Measurements from ENCODE around the gene SOAT2.

Gene SOAT2

DNA sequence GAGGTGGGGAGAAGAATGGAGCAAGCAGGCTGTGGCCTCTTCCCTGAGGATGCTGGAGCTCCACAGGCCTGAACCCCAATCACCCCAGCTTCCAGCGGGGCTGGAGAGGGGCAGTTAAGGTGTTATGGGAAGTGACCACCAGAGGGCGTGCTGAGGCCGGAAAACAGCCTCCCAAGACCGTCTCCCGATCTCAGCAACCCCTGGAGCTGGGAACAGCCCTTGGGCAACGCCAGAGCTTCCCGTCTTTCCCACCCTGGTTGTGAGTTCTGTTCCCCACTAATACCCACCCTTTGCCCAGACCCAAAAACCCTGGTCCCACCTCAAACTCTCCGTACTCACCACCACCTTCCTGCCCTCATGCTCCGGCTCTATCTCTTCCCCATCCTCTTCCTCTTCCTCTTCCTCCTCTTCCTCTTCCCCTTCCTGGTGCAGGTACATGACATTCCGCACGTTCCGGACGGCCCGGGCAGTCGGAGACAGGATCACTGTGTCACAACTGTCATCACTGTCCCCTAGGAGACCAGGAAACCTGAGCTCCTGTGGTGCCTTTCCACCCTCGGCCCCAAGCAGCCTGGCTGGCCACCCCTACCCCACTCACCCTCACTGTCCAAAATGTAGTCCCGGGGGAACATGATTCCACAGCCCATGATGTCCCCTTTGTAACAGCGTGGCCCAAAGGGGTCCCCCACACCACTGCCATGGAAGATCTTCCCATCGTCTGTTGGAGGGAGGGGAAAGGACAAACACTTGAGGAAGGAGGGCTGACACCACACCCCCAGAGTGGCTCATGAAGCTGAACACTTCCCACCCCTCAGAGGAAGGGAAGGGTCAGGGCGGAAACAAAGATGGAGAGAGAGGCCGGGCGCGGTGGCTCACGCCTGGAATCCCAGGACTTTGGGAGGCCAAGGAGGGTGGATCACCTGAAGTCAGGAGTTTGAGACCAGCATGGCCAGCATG, 37.0 kb upstream of the SOAT2 start:
- DNase-seq = peak; percentile 70 to 76

DNA sequence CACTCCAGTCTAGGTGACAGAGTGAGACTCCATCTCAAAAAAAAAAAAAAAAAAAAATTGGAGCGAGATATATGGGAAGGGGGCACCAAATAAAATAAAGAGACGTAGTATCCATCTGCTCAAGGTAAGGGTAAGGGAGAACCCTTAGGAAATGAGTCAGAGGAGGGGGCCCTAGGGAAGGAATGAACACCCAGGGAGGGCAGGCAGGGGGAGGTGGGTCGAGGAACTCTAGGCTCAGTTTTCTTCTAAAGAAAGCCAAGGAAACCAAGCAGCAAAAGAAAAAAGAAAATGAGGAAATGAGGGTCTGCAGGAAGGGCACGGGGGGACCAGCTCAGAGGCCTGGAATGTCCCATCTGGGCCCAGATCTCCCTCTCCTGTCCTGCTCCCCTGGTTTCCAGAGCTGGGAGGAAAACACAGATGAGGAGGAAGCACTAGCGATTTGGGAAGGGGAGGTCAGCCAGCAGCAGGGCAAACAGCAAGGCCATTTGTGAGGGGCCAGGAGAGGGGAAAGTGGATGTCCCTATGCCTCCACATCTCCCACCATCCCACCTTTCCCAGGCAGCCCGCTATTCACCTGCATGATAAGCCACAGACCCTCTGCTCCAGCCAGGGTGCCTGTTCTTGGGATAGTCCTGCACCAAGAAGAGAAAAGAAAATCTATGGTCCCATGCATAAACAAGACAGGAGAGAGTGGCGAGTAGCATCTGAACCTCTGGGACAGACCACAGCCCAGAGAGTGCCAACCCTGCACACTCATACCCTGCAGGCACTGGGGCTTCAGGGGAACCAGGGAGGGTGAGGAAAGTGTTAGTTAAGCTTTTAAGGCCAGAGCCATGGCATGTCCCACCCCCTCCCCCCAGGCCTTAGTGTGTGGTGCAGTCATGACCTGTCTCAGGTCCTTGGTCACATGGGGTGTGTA, 36.0 kb upstream of the SOAT2 start:
- DNase-seq = no peak

DNA sequence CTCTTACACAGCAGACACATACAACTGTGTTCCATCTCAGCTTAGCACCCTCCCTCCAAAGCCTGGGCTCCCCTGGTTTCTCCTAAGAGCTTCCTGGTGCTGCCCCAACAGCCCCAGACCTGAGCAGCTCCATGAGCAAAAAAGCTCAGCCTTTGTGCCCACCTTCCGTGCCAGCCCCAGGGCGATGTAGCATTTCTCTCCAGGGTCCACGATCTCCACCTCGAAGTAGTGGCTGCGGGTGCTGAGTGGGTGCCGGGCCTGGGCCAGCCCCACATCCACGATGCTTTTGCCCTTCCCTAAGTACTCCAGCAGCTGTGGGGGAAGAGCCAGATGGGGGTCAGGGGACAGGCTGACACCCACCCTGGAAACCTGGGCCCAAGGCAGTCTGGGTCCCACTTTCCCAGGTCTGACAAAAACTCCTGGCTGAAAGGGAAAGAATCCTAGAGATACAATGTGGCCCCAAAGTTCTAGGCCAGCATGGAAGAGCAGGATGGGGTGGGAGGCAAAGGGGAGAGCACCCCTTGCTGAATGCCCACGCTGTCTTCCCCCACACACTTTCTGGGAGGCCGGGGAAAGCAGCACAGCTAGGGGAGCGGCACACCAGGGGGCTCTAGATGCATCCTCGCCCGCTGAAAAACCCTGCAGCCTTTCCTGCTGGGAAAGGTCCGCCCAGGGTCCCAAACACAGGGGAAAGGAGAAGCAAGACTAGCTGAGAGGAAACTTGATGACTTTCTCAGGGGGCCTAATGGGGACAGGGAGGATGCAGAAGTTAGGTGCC, 35.1 kb upstream of the SOAT2 start:
- DNase-seq = no peak

DNA sequence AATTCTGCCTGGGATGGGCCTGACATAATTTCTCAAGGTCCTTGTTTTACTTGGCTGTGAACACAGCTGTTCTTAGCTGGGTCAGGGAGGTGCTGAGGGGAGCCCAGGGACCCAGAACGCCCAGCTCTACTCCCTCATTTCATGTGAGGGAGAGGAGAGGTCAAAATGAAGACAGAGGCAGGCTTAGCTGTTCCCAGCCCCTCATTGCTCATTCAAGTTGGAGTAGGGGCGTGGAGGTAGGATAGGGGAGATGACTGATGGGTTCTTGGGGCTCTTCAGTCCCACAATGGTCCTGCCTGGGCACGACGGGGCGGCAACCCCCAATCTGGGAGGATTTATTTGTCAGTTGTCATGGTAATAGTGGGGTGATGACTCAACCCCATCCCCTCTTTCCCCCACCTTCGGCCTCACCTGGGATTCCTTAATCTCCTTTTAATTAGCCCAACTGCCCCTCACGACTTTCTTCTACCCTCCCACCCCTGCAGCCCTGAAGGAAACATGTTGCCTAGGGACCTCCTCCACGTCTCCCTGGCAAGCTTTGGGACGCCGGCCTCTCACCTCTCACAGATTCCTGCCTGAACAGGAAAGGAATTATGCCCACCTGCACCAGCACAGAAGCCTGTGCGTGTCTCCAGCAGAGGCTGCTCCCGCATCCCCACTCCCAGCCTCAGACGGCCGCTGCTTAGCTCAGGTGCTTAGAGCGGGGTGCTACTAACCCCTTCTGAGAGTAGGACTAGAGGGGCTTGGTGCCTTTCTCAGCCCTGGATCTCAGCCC, 34.3 kb upstream of the SOAT2 start:
- DNase-seq = no peak

DNA sequence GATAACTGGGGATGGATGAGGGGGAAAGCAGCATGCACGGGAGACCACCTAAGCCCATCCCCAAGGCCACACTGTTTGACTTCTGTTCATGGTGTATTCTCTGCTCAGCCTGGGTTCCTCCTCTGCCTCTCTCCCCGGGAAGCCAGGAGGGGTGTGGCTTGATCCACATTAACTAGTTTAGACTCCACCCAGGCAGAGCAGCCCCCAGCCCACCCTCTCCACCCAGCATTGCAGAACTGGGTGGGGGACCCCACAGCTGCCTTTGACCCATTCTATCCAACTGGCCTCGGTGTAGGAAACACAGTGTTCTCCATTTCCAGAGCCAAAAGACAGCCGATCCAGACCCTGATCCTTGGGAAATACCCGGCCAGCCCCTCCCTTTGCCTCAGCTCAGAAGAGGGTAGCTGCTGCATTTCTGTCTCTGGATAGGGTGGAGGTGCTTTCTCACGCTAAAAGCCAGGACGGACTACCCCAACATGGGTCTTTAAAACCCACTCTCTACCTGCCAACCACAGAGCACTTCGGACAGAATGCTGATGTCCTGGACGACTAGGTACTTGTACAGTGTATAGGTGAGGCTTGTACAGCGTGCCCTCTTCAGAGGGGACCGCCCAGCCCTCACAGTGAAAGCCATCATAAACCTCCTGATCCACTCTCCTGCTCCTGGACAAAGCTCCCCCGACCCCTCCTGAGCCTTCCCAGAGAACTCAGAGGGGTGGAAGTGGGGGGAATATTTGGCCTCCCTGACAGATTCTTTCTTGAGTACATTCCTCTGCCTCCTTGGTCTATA, 33.5 kb upstream of the SOAT2 start:
- no peak for DNase-seq

DNA sequence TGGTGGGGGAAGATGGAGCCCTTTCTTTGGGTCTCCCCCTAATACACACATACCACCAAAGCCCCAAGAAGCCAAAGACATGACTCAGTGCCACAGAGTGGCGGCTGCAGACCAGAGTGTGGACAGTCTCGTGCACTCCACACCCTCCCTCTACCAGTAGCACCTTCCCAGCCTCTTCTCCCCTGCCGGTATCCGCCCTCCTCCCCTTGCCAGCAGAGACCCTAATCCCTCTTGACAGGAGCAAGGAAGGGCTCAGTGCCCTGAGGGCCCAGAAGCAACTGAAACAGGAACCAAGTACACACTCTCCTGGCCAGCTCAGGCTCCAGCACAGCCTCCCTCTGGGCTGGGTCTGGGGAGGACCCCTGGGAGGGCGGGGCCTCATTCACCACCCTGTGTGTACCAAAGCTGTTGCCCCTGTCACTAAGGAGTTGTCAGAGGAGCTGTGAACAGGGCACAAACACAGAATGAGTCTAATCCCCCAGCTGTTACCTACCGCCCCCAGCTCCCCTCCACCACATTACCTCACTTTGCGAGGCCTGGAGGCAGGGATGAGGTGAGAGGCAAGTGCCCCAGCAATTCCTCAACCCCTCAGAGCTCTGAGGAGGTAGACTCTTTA, 32.3 kb upstream of the SOAT2 start:
- no peak for DNase-seq

DNA sequence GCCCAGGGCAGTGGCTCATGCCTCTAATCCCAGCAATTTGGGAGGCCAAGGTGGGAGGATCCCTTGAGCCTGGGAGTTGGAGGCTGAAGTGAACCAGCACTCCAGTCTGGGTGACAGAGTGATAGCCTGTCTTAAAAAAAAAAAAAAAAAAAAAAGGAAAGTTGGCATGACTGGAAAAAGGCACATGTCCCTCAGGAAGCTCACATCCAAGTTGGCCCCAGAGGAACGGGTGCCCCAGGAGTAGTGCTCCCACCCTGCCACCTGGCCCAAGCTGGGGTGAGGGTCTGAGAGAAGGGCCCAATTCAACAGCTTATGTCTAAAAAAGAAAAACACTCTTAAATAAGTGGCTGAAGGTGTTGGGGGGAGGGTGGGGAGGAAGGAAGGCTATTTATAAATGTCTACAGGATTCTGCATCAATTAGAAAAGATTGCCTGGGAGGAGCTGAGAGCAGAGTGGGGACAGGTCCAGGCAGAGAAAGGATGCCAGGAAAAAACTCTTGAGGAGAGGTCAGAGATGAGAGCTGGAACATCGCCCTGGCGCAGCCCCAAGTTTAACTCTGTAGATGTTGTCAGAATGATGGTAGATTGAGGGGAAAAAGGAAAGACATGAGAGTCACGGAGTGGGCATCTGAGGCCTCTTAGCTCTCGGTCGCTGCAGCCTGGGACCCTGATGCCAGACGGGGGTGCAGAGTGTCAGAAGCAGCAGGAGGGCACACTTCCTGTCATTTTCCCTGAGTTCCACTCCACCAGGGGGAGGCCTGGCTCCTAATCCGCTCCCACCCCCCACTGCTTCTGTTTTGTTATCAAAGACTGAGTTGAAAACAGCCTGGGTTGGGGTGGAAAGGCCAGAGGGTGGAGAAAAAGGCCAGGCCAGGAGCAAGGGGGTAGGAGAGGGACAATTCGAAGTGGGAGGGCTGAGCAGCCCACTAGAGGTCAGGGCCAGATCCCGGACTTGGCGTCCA, 31.4 kb upstream of the SOAT2 start:
- DNase-seq = no peak

DNA sequence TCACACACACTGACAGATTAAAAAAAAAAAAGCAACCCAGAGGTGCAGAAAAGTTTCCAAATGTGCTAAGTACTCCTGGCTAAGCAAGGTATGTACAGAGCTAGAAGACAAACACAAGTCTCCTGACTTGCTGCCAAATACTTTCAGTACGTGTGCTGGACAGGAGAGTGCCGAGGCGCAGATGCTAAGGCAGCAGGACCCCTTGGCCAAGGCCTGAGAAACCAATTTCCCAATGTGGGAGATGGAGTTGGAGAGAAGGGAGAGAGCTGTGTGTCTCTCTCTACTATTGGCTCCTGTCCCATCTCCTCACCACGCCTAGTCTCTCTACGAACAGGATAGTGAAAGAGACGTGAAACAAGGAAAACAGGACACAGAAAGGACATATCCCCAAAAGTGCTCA, 29.4 kb upstream of the SOAT2 start:
- DNase-seq = no peak

DNA sequence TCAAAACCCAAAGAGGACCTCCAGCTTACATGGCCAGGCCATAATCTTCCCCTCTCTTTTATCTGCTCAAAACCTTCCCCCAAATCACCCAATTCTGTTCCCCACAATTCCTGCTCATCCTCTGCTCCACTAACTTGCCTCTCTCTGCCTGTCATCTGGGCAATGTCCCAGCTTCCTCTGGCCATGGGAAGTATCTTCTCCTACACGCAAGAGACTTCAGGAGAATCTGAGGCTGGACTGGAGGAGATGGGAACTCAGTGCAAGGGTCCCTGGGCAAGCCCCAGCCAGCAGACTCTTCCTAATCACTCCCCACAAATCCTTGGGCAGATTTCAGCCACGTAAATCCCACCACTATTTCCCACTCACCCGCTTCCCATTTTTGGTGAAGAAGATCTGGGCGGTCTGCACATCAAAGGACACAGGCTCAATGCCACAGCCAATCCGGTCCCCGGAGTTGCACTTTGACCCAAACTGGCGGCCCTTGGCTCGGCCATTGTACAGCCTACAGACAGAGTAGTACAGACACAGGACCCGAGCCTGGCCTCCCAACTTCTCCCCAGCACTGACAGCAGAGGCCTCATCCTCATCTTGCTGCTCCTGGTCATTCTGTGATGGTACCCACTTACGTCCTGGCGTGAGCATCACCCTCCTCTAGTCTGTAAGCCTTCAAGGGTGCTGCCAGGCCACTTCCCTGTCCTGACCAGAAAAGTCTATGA, 28.8 kb upstream of the SOAT2 start:
- no peak for DNase-seq

DNA sequence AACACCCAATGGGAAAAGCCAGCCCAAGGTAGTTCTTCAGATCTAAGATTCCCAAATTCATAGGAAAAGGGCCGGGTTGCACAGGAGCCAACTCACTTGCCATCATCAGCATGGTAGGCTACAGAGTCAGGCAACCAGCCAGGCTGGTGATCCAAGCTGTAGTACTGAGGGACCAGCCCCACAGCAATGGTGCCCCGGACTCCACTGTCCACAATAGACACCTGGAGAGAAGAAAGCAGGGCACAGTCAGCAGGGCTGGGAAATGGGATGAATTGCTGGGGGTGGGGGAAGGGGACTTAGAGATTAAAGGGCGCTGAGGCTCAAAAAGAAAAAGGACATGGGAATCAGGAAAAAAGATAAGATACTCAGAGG, 28.3 kb upstream of the SOAT2 start:
- DNase-seq = no peak

DNA sequence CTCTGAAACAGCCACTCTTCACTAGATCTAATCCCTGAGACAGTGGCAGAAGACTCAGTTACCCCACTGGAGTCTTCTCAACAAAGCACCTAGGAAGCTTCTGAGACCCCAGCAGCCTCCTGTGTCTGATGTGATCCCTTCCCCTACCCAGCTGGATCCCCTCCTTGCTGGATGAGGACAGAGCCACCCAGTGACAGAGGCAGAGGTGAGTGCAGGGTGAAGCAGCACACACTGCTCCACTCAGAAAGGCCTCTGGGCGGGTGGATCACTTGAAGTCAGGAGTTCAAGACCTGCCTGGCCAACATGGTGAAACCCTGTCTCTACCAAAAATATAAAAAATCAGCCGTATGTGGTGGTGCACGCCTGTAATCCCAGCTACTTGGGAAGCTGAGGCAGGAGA, 26.8 kb upstream of the SOAT2 start:
- no peak for DNase-seq

DNA sequence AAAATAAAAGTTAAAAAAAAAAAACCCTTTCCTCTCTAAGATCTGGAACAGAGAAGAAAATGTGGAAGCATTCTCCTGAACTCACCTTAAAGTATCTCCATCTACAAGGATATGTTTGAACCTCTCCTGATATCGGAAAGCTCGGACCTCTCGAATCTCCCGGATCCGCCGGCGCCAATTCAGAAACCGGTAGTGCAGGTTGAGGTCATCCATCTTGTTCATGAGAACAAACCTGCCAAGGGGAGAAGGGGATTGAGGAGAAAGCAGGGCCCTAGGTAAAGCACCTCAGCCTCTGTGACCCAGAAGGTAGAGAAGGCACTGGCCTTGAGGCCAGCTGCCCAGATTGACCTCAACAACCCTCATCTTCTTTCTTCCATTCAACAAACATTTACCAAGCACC, 26.3 kb upstream of the SOAT2 start:
- no peak for DNase-seq

DNA sequence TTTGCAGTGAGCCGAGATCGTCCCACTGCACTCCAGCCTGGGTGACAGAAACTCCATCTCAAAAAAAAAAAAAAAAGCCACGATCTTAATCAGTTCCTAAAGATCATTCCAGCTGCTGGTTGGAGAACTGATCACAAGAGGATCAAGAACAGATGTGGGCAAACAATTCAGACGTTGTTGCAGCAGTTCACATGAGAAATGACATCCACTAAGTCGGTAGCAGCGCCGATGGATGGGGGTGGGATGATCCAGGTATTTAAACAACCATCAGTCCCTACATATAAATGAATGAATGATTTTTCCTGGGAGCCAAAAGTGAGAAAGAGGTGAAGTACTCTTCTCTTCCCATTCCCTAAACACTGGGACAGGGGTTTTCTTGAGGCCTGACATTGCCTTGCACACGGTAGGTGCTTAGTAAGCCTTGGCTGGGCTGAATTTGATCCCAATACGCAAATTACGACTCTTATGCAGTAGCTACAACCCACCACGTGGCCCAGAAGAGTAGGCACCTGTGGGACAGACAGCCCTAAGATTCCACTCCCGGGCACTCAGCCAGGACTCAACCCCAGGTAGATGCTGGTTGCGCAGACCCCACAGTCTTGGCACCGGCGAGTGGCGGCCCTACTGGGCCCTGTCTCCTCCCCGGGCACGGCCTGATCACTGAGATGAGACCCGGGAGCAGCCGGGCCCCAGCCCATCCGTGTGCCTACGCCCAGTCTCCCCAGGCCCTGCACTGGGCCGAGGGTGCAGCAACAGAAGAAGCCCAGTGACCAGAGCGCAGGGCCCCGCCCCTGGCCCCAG, 24.7 kb upstream of the SOAT2 start:
- no peak for DNase-seq

DNA sequence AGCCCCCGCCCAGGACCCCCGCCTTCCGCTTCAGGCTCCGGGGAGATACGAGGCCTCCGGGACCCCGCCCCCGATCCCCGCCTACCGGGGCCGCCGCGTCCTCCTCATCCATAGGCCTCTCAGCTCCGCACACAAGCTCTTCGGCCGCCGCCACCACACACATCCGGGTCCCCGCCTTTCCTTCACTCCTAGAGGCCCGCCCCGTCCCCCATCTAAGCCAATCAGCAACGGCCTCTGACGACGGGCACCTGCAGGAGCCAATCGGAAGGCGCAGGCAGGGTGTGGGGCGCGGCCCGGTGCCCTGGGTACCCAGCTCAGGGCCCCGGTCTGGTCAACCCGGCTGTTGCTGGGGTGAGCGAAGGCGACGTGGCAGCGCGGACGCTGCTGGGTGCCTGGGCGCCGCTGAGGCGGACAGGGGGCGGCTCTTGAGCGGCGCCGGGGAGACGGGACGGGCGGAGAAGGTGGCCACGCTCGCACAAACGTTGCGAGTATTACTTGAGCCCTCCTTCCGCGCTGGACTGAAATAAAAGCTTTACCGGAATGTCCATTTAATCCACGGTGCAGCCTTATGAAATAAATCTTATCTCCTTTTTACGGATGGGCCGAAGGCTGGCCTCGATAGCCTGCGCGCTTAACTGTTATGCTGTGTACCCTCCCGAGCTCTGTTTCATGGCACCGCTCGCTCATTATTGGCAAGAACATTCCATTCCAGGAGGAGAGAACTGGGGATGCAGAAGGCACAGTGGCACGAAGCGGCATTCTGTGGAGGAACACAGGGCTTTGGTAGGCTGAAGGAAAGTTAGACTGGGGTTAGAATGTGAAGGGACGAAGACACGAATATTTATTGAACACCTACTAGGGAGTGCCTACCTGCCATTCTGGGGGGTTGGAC, 23.8 kb upstream of the SOAT2 start, which contains the start of gene SPRYD3:
TSS of gene SPRYD3 (minus strand) at position 165 of the 892 bp plus-strand sequence. CDS start at position 108, 57 bp downstream.
- peak; percentile 96 to 98 for DNase-seq

DNA sequence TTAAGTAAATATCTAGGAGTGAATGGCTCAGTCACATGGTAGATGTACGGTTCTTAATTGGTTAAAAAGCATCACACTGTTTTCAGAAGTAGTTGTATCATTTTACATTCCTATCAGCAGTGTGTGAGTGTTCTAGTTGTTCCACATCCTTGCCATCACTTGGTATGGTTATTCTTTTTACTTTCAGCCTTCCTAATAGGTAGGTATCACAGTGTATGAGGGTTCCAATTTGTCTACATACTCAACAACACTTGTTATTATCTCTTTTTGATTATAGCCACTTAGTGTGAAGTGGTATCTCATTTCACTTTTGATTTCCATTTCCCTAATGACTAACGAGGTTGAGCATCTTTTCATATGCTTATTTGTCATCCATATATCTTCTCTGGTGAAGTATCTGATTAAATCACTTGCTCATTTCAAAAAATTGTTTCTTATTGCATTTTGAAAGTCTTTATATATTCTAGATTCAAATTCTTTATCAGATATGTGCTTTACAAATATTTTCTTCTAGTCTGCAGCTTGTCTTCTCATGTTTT, 20.6 kb upstream of the SOAT2 start:
- DNase-seq = no peak

DNA sequence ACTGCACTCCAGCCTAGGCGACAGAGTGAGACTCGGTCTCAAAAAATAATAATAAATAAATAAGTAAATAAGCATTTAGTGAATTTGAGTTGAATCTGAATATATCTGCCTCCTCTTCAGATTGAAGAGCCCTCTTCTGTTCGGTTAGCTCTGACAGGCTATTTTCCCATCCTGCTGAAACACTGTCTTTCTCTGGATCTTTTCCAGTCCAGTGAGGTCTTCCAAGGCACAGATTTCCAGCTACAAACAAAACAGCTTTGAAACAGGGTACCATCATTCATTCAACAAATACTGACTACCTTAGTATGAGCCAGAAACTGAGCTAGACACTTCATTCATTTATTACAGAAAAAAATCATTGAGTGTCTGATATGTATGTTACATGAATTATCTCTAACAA, 16.9 kb upstream of the SOAT2 start:
- no peak for DNase-seq

DNA sequence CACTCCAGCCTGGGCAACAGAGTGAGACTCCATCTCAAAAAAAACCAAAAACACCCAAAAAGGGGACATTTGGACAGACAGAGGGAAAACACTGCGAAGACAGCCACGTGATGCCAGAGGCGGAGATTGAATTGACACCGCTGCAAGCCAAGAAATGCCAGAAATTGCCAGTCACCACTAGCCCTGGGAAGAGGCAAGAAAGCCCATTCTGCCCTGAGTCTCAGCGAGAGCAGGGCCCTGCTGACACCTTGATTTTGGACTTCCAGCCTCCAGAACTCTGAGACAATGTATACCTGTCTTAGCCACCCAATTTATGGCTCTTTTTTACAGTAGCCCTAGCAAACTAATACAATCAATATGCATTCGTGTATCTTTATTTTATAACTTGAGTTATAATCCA, 13.2 kb upstream of the SOAT2 start:
- DNase-seq = no peak

All from stimulated activated CD4-positive, alpha-beta T cell treated with anti-CD3 and anti-CD28 coated beads, Interleukin-2, amount 100 ng/mL, for 48 hours (primary cell).